CD14-positive monocyte (primary cell): ENCODE data around the gene LGI4. TPM values are rescaled to one million over a fixed set of nuclear protein-coding genes. Genes with fewer than 3 reads are reported as not detected.

Experiments
- DNase-seq, 3 donors: peaks; one replicate each; pipeline ENCODE4 v3.0.0-alpha.2; 2011 to 2022
- H2AFZ ChIP-seq: 2 replicates; pipeline ENCODE4 v1.6.0; 2012; ENCODE audit warnings: mild to moderate bottlenecking, low read depth, low read length, inconsistent platforms; ENCODE audit not compliant: insufficient read depth, poor library complexity, severe bottlenecking
- H3K27ac ChIP-seq, 2 donors: 1 replicate in 1 of 2; 2 replicates in 1 of 2; pipeline ENCODE4 v1.5.1; 2012 to 2013; ENCODE audit warnings: low read length in 2 of 2, control low read depth in 1 of 2, inconsistent platforms in 1 of 2, low read depth in 1 of 2, mild to moderate bottlenecking in 1 of 2
- H3K27me3 ChIP-seq, 2 donors: one replicate each; pipeline versions ENCODE4 v1.6.0 to v1.6.1; 2011 to 2013; ENCODE audit warnings: low read length in 2 of 2; ENCODE audit not compliant: control insufficient read depth in 2 of 2, insufficient read depth in 2 of 2
- H3K36me3 ChIP-seq, 2 donors: replicated peaks in 1 of 2; 1 replicate in 1 of 2; 2 replicates in 1 of 2; pipeline versions ENCODE4 v1.5.1 to v1.6.1; 2012 to 2013; ENCODE audit warnings: low read length in 2 of 2, control low read depth in 1 of 2, inconsistent platforms in 1 of 2, mild to moderate bottlenecking in 1 of 2; ENCODE audit not compliant: insufficient read depth in 2 of 2, control insufficient read depth in 1 of 2
- H3K4me1 ChIP-seq, 2 donors: 1 replicate in 1 of 2; 2 replicates in 1 of 2; pipeline versions ENCODE4 v1.5.1 to v1.6.1; 2012 to 2013; ENCODE audit warnings: low read length in 2 of 2, control low read depth in 1 of 2, inconsistent platforms in 1 of 2, mild to moderate bottlenecking in 1 of 2, moderate library complexity in 1 of 2; ENCODE audit not compliant: insufficient read depth in 2 of 2, control insufficient read depth in 1 of 2
- H3K4me2 ChIP-seq: replicated peaks from 2 replicates; pipeline ENCODE3; 2012; ENCODE audit warnings: low read length, moderate library complexity, mild to moderate bottlenecking; ENCODE audit not compliant: poor library complexity, severe bottlenecking; ENCODE audit errors: extremely low read depth
- H3K4me3 ChIP-seq, 3 experiments: fragments of 200-600 bp in 1 of 3; sonication (generic) in 1 of 3; replicated peaks in 1 of 3; 1 replicate in 2 of 3; 2 replicates in 1 of 3; pipeline ENCODE4 v1.5.1; 2011 to 2013; ENCODE audit warnings: low read length in 3 of 3, mild to moderate bottlenecking in 3 of 3, control low read depth in 2 of 3, low read depth in 2 of 3, inconsistent platforms in 1 of 3, moderate library complexity in 1 of 3
- H3K79me2 ChIP-seq: 2 replicates; pipeline ENCODE4 v1.6.0; 2012; ENCODE audit warnings: mild to moderate bottlenecking, control low read depth, inconsistent platforms, low read length, moderate library complexity; ENCODE audit not compliant: insufficient read depth
- H3K9ac ChIP-seq: 2 replicates; pipeline ENCODE4 v1.6.0; 2017; ENCODE audit warnings: low read length, mild to moderate bottlenecking; ENCODE audit not compliant: insufficient read depth, poor library complexity, severe bottlenecking
- H3K9me3 ChIP-seq, 2 donors: replicated peaks in 1 of 2; 1 replicate in 1 of 2; 2 replicates in 1 of 2; pipeline versions ENCODE4 v1.5.1 to v1.6.1; 2012 to 2013; ENCODE audit warnings: low read length in 2 of 2, control low read depth in 1 of 2; ENCODE audit not compliant: control insufficient read depth in 1 of 2, insufficient read depth in 1 of 2
- H4K20me1 ChIP-seq: 2 replicates; pipeline ENCODE4 v1.6.0; 2012; ENCODE audit warnings: mild to moderate bottlenecking, low read length, control low read depth, moderate library complexity; ENCODE audit not compliant: insufficient read depth
- H3K27ac Mint-ChIP-seq, 7 donors: one replicate each; pipeline ENCODE4 v1.8.0; 2020; ENCODE audit warnings: mild to moderate bottlenecking in 7 of 7, mixed read lengths in 7 of 7, moderate library complexity in 6 of 7, inconsistent platforms in 2 of 7
- H3K27me3 Mint-ChIP-seq, 3 donors: one replicate each; pipeline ENCODE4 v1.8.0; 2021 to 2022; ENCODE audit warnings: low read depth in 3 of 3, mild to moderate bottlenecking in 3 of 3, mixed read lengths in 3 of 3, moderate library complexity in 3 of 3, inconsistent platforms in 1 of 3
- H3K36me3 Mint-ChIP-seq, 2 donors: one replicate each; pipeline ENCODE4 v1.8.0; 2020; ENCODE audit warnings: mixed read lengths in 2 of 2, inconsistent platforms in 1 of 2, mild to moderate bottlenecking in 1 of 2
- H3K4me1 Mint-ChIP-seq: one replicate; pipeline ENCODE4 v1.8.0; 2020; ENCODE audit warnings: mild to moderate bottlenecking, mixed read lengths
- H3K4me3 Mint-ChIP-seq, 2 donors: one replicate each; pipeline ENCODE4 v1.8.0; 2020; ENCODE audit warnings: mild to moderate bottlenecking in 2 of 2, mixed read lengths in 2 of 2, moderate library complexity in 1 of 2
- H3K9me3 Mint-ChIP-seq, 7 donors: one replicate each; pipeline ENCODE4 v1.8.0; 2020 to 2022; ENCODE audit warnings: mixed read lengths in 7 of 7, mild to moderate bottlenecking in 6 of 7, moderate library complexity in 6 of 7, inconsistent platforms in 2 of 7
- WGBS: methylation state at CpG from one replicate; pipeline ENCODE4 v1.1.5; 2013; ENCODE audit warnings: missing lambda C conversion rate; ENCODE audit not compliant: insufficient coverage; 5-methylcytosine and 5-hydroxymethylcytosine counted together
- intact Hi-C, 2 donors: fragments of 100-400 bp; cut with micrococcal nuclease; formaldehyde crosslinking; loops; one replicate each; pipeline versions ENCODE4 v1.15.0 to v1.15.1; 2023
- polyA plus RNA-seq, 3 donors: library from polyadenylated mRNA; depleted of rRNA in 1 of 3; unstranded in 2 of 3; stranded (reverse) in 1 of 3; fragments of 300-500 nt in 2 of 3; fragments of >200 nt in 1 of 3; fragmentation: Illumina TruSeq in 2 of 3; gene quantifications; 1 replicate in 2 of 3; 2 replicates in 1 of 3; pipeline ENCODE4 v1.2.3, GENCODE V29; 2012 to 2021
- TF ChIP-seq, protein P1 (sequence below): fragments of 200-600 bp; IDR thresholded peaks from one replicate; pipeline ENCODE4 v1.8.0; 2022; ENCODE audit warnings: antibody characterized with exemption, mild to moderate bottlenecking

LGI4 gene
- polyA plus RNA-seq, 3 donors: 1.1 TPM; not detected in 2

GRCh38 chr19:35155981-35156672, 21.3 kb upstream of the LGI4 start:
- peaks cover 43 to 48% of the 10 kb centered on the region in 2 donors for H3K36me3 ChIP-seq
- H3K27me3 ChIP-seq: no peaks in the 10 kb centered on the region
- H3K27me3 Mint-ChIP-seq: peaks cover under 1 to 14% (median 3%) of the 10 kb centered on the region in 3 donors
- H3K4me1 Mint-ChIP-seq: peaks cover 43% of the 10 kb centered on the region
- peaks cover 0 to 3% (median 1%) of the 10 kb centered on the region in 7 donors for H3K9me3 Mint-ChIP-seq
- TF ChIP-seq, protein P1, sequence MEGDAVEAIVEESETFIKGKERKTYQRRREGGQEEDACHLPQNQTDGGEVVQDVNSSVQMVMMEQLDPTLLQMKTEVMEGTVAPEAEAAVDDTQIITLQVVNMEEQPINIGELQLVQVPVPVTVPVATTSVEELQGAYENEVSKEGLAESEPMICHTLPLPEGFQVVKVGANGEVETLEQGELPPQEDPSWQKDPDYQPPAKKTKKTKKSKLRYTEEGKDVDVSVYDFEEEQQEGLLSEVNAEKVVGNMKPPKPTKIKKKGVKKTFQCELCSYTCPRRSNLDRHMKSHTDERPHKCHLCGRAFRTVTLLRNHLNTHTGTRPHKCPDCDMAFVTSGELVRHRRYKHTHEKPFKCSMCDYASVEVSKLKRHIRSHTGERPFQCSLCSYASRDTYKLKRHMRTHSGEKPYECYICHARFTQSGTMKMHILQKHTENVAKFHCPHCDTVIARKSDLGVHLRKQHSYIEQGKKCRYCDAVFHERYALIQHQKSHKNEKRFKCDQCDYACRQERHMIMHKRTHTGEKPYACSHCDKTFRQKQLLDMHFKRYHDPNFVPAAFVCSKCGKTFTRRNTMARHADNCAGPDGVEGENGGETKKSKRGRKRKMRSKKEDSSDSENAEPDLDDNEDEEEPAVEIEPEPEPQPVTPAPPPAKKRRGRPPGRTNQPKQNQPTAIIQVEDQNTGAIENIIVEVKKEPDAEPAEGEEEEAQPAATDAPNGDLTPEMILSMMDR: no peak
- peaks cover 0 to 2% of the 10 kb centered on the region in 2 donors for H3K9me3 ChIP-seq
- intact Hi-C loops: loop anchor here in 1 of 2 donors (2.0 kb wide), 1 partner anchor 55 kb away; no protein-coding TSS in a partner anchor
- H2AFZ ChIP-seq: peak overlapping the region; percentile 91
- peak overlapping the region; percentile 96 for H3K4me2 ChIP-seq
- H3K79me2 ChIP-seq: peaks cover 76% of the 10 kb centered on the region
- H3K27ac ChIP-seq: peak overlapping the region in 1 of 2 donors; percentile 88
- H3K9ac ChIP-seq: peak overlapping the region; percentile 83
- WGBS: 90% methylated on average over 3 of the region's 6 CpGs
- peaks cover 53 to 58% of the 10 kb centered on the region in 2 donors for H3K36me3 Mint-ChIP-seq
- H3K4me1 ChIP-seq: peaks cover 39 to 48% of the 10 kb centered on the region in 2 donors
- peak overlapping the region; percentile 58 to 100 (median 98) for H3K27ac Mint-ChIP-seq
- no peak for DNase-seq
- peak overlapping the region; percentile 99 to 100 for H3K4me3 Mint-ChIP-seq
- peaks cover 45% of the 10 kb centered on the region for H4K20me1 ChIP-seq
- H3K4me3 ChIP-seq: peak overlapping the region; percentile 74 to 95 (median 89)

- H3K9ac ChIP-seq: peak overlapping the region; percentile 83
- Mint-ChIP-seq H3K4me1 (peaks cover 47% of the 10 kb centered on the region), H3K36me3 (peaks cover 46 to 51% of the 10 kb centered on the region in 2 donors), H3K27me3 (peaks cover 4 to 14% (median 5%) of the 10 kb centered on the region in 3 donors), H3K4me3 (peak overlapping the region; percentile 99 to 100), H3K27ac (peak overlapping the region; percentile 88 to 100 (median 98)), H3K9me3 (peaks cover 0 to 3% (median 0%) of the 10 kb centered on the region in 7 donors)
- H3K4me3 ChIP-seq: peak overlapping the region; percentile 74 to 95 (median 89)
- 0% methylated on average over 13 of the region's 17 CpGs for WGBS
- intact Hi-C loops: loop anchor here in 1 of 2 donors (2.0 kb wide), 1 partner anchor 55 kb away; no protein-coding TSS in a partner anchor
- H3K27me3 ChIP-seq: no peaks in the 10 kb centered on the region
- peaks cover 45% of the 10 kb centered on the region for H4K20me1 ChIP-seq
- H3K36me3 ChIP-seq: peaks cover 36 to 41% of the 10 kb centered on the region in 2 donors
- H3K4me1 ChIP-seq: peaks cover 39 to 53% of the 10 kb centered on the region in 2 donors
- peak overlapping the region; percentile 76 to 88 for H3K27ac ChIP-seq
- H3K4me2 ChIP-seq: peak overlapping the region; percentile 96
- DNase-seq: peak in 2 of 3 donors; percentile 38 to 51
- peak overlapping the region; percentile 91 for H2AFZ ChIP-seq
- TF ChIP-seq, protein P1: no peak
- H3K79me2 ChIP-seq: peaks cover 70% of the 10 kb centered on the region
- no peaks in the 10 kb centered on the region for H3K9me3 ChIP-seq
Observed at GRCh38 chr19:35155441-35155840, 20.6 kb upstream of the LGI4 start.
